ENCODE results near the gene C1orf21.

C1orf21 gene

GRCh38 chr1:184626076-184627006 is 239.5 kb downstream of the C1orf21 start:
- no peak for DNase-seq (ENCODE audit: low spot score)

GRCh38 chr1:184627007-184627341 is 240.1 kb downstream of the C1orf21 start:
- no peak for DNase-seq (ENCODE audit: low spot score)

GRCh38 chr1:184629266-184629665 is 242.4 kb downstream of the C1orf21 start:
- DNase-seq (ENCODE audit: low spot score), result no peak

GRCh38 chr1:184630679-184631060 is 243.8 kb downstream of the C1orf21 start:
- DNase-seq (ENCODE audit: low spot score), result no peak

- no peak for DNase-seq (ENCODE audit: low spot score)
Measured at GRCh38 chr1:184632415-184633175, 245.8 kb downstream of the C1orf21 start.

GRCh38 chr1:184633785-184634184 is 247.0 kb downstream of the C1orf21 start:
- DNase-seq (ENCODE audit: low spot score), result no peak

- DNase-seq (ENCODE audit: low spot score), result no peak
Measured at GRCh38 chr1:184634296-184634695, 247.5 kb downstream of the C1orf21 start.

GRCh38 chr1:184635347-184635979 is 248.6 kb downstream of the C1orf21 start:
- no peak for DNase-seq (ENCODE audit: low spot score)

- DNase-seq (ENCODE audit: low spot score), result no peak
Measured at GRCh38 chr1:184635980-184636431, 249.2 kb downstream of the C1orf21 start.

GRCh38 chr1:184637664-184638240 is 250.9 kb downstream of the C1orf21 start:
- DNase-seq (ENCODE audit: low spot score), result no peak

- DNase-seq (ENCODE audit: low spot score), result no peak
Measured at GRCh38 chr1:184639205-184639604, 252.4 kb downstream of the C1orf21 start.

GRCh38 chr1:184640505-184640904 is 253.7 kb downstream of the C1orf21 start:
- DNase-seq (ENCODE audit: low spot score), result no peak

- DNase-seq (ENCODE audit: low spot score), result no peak
Measured at GRCh38 chr1:184641894-184642293, 255.1 kb downstream of the C1orf21 start.

GRCh38 chr1:184643661-184644060 is 256.8 kb downstream of the C1orf21 start:
- no peak for DNase-seq (ENCODE audit: low spot score)

- DNase-seq (ENCODE audit: low spot score), result no peak
Measured at GRCh38 chr1:184644771-184645170, 257.9 kb downstream of the C1orf21 start.

- DNase-seq (ENCODE audit: low spot score), result no peak
Measured at GRCh38 chr1:184646178-184646701, 259.4 kb downstream of the C1orf21 start.

- DNase-seq (ENCODE audit: low spot score), result no peak
Measured at GRCh38 chr1:184646824-184647223, 260.0 kb downstream of the C1orf21 start.

- no peak for DNase-seq (ENCODE audit: low spot score)
Measured at GRCh38 chr1:184647471-184647870, 260.6 kb downstream of the C1orf21 start.

GRCh38 chr1:184648160-184648855 is 261.5 kb downstream of the C1orf21 start:
- no peak for DNase-seq (ENCODE audit: low spot score)

GRCh38 chr1:184648856-184649201 is 262.0 kb downstream of the C1orf21 start:
- DNase-seq (ENCODE audit: low spot score), result no peak

- DNase-seq (ENCODE audit: low spot score), result no peak
Measured at GRCh38 chr1:184649451-184649888, 262.6 kb downstream of the C1orf21 start.
